Measurements from ENCODE around the gene ACOT7.

DNA sequence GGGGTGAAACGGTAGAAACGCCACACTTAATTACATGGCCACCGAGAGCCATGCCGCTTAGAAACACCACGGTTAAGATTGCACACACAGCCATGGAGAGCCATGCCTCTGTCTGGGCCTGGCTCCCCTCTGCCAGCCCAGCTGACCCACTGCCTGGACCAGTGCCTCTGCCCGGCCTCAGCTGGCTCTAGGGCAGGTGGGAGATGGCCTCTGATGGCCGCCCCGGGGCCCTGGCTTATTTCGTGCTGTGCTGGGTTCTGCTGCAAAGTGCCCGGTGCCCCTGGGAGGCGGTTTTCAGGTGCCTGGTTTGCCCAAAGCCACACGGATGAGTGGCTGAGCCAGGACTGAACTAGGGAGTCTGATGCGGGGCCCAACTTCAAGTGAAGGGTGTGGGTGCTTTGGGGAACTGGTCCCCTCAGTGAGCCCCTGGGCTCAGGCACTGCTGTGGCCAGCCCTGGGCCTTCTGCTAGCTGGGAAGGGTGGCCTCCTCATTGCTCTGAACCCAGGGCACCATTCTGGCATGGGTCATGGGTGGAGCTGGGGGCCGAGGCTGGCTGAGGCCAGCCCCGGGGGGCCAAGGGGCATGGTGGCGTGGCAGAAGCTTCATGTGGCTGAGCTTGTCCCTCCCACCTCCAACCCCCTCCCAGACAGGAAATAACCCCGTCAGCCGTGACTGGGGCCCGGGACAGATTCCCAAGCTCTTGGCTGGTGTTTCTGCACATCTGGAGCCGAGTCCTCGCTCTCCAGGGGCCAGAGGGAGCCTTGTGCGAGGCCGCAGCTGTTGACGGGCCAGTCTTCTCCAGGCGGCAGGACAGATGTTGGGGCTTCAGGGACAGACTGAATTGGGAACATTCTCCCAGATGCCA is 130.8 kb downstream of the ACOT7 start:
- no peak for TF ChIP-seq CTCF (IDR thresholded peaks at IDR 0.05)
- TF ChIP-seq POLR2AphosphoS5 (IDR thresholded peaks at IDR 0.05), result no peak
- TF ChIP-seq POLR2A (IDR thresholded peaks at IDR 0.05), result no peak

Measured in transverse colon (tissue), 4 donors.